Heart right ventricle (tissue), 16 donors: Measurements from ENCODE around the gene SPATA25. TPM values are rescaled to one million over a fixed set of nuclear protein-coding genes. Genes with fewer than 3 reads are reported as not detected.
"Not testable (repeated sequence)": the region's sequence is repeated elsewhere in the genome, so short reads cannot be mapped to it uniquely, and the experiment has no call there.

ENCODE experiments used
- ATAC-seq, 8 donors: fragments of 200-7000 bp; cut with Tn5 transposase; one replicate each; pipeline ENCODE4 v1.9.1; 2020; ENCODE audit warnings: mild to moderate bottlenecking in 8 of 8, moderate library complexity in 8 of 8, moderate number of reproducible peaks in 1 of 8
- DNase-seq, 2 donors: peaks; one replicate each; pipeline ENCODE4 v3.0.0-alpha.2; 2020
- H3K27ac ChIP-seq, 10 donors: fragments of 200-600 bp; sonication (generic) in 2 of 10; one replicate each; pipeline versions ENCODE4 v1.5.0 to v1.8.0; 2020 to 2022; ENCODE audit warnings: mild to moderate bottlenecking in 3 of 10
- H3K27me3 ChIP-seq, 7 donors: fragments of 200-600 bp; one replicate each; pipeline ENCODE4 v1.8.0; 2021 to 2022; ENCODE audit warnings: mild to moderate bottlenecking in 2 of 7
- H3K36me3 ChIP-seq, 9 donors: fragments of 200-600 bp; sonication (generic) in 1 of 9; one replicate each; pipeline versions ENCODE4 v1.5.0 to v1.8.0; 2020 to 2022; ENCODE audit warnings: mild to moderate bottlenecking in 2 of 9
- H3K4me1 ChIP-seq, 9 donors: fragments of 200-600 bp; sonication (generic) in 1 of 9; one replicate each; pipeline versions ENCODE4 v1.5.0 to v1.8.0; 2020 to 2022; ENCODE audit warnings: mild to moderate bottlenecking in 4 of 9
- H3K4me3 ChIP-seq, 10 donors: fragments of 200-600 bp; sonication (generic) in 2 of 10; one replicate each; pipeline versions ENCODE4 v1.5.0 to v1.8.0; 2020 to 2022; ENCODE audit warnings: mild to moderate bottlenecking in 7 of 10, moderate library complexity in 2 of 10
- H3K9me3 ChIP-seq, 11 donors: fragments of 200-600 bp in 10 of 11; sonication (generic) in 2 of 11; one replicate each; pipeline versions ENCODE4 v1.5.0 to v1.8.0; 2013 to 2022; ENCODE audit warnings: mild to moderate bottlenecking in 2 of 11, control low read depth in 1 of 11, moderate library complexity in 1 of 11
- WGBS, 2 donors: extraction: QIAGEN DNeasy Blood & Tissue Kit; methylation state at CpG; one replicate each; pipeline ENCODE4 v1.1.7; 2013; ENCODE audit warnings: inconsistent platforms in 1 of 2; 5-methylcytosine and 5-hydroxymethylcytosine counted together
- intact Hi-C, 10 donors: fragments of 100-400 bp; cut with DNase I; formaldehyde crosslinking; loops; one replicate each; pipeline versions ENCODE4 v1.11.1 to v1.14.2; 2022
- polyA plus RNA-seq, 2 donors: library from polyadenylated mRNA; stranded (reverse); fragments of 200-250 nt; gene quantifications; one replicate each; pipeline ENCODE4 v1.2.3, GENCODE V29; 2013
- total RNA-seq, 10 donors: library from RNA; stranded (reverse); fragmentation: NEBNext Ultra II Directional in 3 of 10; extraction: Animal tissue kit (Norgen Biotek cat#: 25700) in 3 of 10; gene quantifications; one replicate each; pipeline versions ENCODE4 v1.2.1 to v1.2.4, GENCODE V29; 2021 to 2023
- TF ChIP-seq, protein P1 (sequence below), 9 donors: fragments of 200-600 bp; sonication (generic) in 2 of 9; IDR thresholded peaks; one replicate each; pipeline versions ENCODE4 v1.5.0 to v1.8.0; 2021 to 2022; ENCODE audit warnings: antibody characterized with exemption in 9 of 9, mild to moderate bottlenecking in 5 of 9, moderate library complexity in 1 of 9
- donor health status: Arrhythmogenic right ventricular cardiomyopathy.
- donor health status: ischemic (EF 13 %, LVEDD 7.1; RV severe dilation, severe dysfunction).
- donor health status: healthy with polysubstance abuse.
- donor health status: DM: no; HTN: yes; CAD: no.
- donor health status: DM: no; HTN: no; CAD: no.
- donor health status: ischemic (EF 25% LVEDD 6.9; RV normal size, moderate dysfunction).
- donor health status: ischemic (EF 25% LVEDD 5.7; RV mildly dilated, moderate dysfunction).
- donor health status: healthy.
- donor health status: DM: yes; HTN: yes; CAD: no.
- donor health status: Ischemic cardiomyopathy.
- donor health status: ischemic (EF 35%, LVEDD 5.7; RV mildly dilated, moderate dysfunction).
- donor health status: nonischemic (EF 11% LVEDD 7.7; RV severe dilation, severe dysfunction).
- donor health status: DM: yes; HTN: yes; CAD: no.
- donor health status: PGD.
- donor health status: ischemic (EF 29% LVEDD 5.4; RV normal size, mild dysfunction).
- donor health status: nonischemic (EF 23%, LVEDD 6.1; RV moderate dilation, normal function).

Gene SPATA25
- total and polyA plus RNA-seq, 12 donors, result 0.65 to 4.3 (median 2.0) TPM

DNA sequence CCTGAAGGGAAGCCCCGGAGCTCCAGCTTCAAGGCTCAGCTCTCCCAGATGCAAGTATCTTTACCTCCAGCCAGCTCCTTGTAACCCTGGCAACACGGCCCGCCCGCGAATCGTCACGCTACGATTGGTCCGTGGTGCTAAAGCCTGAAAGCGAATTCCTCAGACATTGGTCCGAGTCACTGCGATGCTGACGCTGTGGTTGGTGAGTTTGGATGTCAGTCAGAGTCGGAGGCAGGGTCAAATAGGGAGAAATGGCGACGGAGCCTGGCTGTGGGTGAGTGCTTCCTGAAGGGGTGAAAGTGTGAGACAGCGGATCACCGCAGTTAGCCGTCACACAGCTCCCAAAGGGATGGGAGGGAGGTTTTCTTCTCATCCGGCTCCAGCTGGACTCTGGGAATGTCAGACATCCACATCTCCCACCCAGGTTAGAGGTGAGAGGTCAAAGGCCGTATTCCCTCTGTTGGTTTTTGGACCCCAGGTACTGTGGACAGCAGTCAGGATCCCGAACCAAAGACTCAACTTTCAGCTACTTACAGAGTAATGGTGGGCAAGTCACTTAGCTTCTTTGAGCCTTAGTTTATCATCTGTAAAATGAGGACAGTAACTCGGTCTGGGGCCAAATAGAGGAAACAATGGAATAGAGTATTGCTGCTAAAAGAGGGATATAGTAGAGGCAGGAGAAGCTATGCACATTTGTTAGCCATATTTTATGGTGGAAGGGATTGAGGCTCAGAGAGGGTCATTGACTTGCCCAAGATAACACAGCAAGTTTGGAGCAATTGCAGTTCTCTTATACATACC lies 6.2 kb downstream of the SPATA25 start, which contains the start of gene ZSWIM1:
ZSWIM1 (plus strand) TSS at position 240 of the 801 bp plus-strand sequence. CDS start 1,366 bp downstream, outside the sequence.
- Histone ChIP-seq H3K36me3 (peaks cover 0 to 74% (median 28%) of the 10 kb centered on the region in 9 donors), H3K4me3 (peak within 1 kb of the TSS; percentile 57 to 79 (median 68)), H3K27ac (peak within 1 kb of the TSS; percentile 47 to 90 (median 83)), H3K27me3 (no peaks in the 10 kb centered on the region), H3K9me3 (no peaks in the 10 kb centered on the region), H3K4me1 (peaks cover 0 to 31% (median 21%) of the 10 kb centered on the region in 9 donors)
- ATAC-seq (peak; percentile 95 to 99 (median 98)), DNase-seq (peak; percentile 99)
- TF ChIP-seq, protein P1, sequence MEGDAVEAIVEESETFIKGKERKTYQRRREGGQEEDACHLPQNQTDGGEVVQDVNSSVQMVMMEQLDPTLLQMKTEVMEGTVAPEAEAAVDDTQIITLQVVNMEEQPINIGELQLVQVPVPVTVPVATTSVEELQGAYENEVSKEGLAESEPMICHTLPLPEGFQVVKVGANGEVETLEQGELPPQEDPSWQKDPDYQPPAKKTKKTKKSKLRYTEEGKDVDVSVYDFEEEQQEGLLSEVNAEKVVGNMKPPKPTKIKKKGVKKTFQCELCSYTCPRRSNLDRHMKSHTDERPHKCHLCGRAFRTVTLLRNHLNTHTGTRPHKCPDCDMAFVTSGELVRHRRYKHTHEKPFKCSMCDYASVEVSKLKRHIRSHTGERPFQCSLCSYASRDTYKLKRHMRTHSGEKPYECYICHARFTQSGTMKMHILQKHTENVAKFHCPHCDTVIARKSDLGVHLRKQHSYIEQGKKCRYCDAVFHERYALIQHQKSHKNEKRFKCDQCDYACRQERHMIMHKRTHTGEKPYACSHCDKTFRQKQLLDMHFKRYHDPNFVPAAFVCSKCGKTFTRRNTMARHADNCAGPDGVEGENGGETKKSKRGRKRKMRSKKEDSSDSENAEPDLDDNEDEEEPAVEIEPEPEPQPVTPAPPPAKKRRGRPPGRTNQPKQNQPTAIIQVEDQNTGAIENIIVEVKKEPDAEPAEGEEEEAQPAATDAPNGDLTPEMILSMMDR (IDR thresholded peaks at IDR 0.05), result no peak
- intact Hi-C loops, result loop anchor here in 3 of 10 donors (10.0 kb wide), 3 partner anchors 46 to 84 kb away; partner anchors contain the start of gene SNX21 (in 1 of the 3)
- WGBS, 2 donors, result 0 to 1% methylated on average over 23 of the region's 23 CpGs

DNA sequence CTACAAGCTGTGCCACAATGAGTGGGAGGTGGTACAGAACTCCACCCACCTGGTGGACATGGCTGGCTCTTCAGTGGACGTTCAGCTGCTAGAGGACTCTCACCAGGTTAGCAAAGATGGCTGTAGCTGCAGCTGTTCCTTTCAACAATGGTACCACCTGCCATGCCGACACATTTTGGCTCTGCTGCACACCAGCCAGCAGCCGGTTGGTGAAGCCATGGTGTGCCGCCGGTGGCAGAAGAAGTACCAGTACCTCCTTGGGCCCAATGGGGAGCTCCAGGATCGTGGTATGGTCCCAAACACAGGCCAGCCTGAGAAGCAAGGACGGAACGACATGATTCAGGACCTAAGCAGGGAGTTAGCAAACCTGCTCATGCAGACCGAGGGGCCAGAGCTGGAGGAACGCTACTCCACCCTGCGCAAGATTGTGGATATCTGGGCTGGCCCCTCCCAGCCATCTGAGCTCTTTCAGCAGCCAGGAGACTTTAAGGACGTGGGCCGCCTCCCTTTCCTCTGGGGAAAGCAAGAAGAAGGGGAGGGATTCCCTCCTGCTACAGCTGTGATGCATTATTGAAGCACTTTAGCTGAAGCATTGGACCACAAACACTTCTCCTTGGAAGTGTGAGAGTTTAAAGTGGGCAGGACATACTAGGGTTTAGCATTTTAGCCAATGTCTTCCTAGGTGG lies 9.2 kb downstream of the SPATA25 start:
- no peaks in the 10 kb centered on the region for H3K27me3 ChIP-seq
- TF ChIP-seq, protein P1 (IDR thresholded peaks at IDR 0.05), result no peak

DNA sequence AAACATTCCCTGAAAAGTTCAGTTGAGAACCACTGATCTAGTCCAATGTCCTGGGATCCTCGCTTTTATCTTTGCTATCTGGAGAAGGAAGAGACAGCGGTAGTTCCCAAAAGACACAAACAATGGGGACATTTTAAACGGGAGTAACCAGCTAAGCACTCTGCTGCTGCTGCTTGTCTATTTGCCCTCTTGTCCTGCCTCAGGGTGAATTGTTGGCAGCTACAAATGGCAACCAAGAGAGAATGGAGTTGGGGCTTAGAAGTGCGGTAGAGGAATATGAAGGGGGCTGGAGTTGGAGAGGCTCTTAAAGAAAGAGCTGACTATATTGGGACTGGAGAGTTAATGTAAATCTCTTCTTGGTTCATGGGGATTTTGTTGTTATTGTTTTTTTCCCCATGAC lies 12.8 kb downstream of the SPATA25 start:
- Histone ChIP-seq H3K27ac (no peak overlapping the region), H3K4me1 (no peaks in the 10 kb centered on the region), H3K27me3 (no peaks in the 10 kb centered on the region), H3K36me3 (peaks cover 0 to 42% (median 14%) of the 10 kb centered on the region in 9 donors), H3K9me3 (no peaks in the 10 kb centered on the region), H3K4me3 (no peak overlapping the region)
- 71 to 74% methylated on average over 4 of the region's 4 CpGs for WGBS, 2 donors
- TF ChIP-seq, protein P1 (IDR thresholded peaks at IDR 0.05), result no peak
- intact Hi-C loops, result no loop called here
- DNase-seq, result no peak
- no peak for ATAC-seq

More for the DNA sequence above, 9.2 kb downstream of the SPATA25 start:
- intact Hi-C loops, result no loop called here
- Histone ChIP-seq H3K4me3 (no peak overlapping the region), H3K9me3 (no peaks in the 10 kb centered on the region), H3K36me3 (peaks cover 0 to 47% (median 23%) of the 10 kb centered on the region in 9 donors), H3K27ac (peak overlapping the region in 2 of 10 donors; percentile 2 to 33), H3K4me1 (peaks cover 0 to 21% (median 14%) of the 10 kb centered on the region in 9 donors)
- ATAC-seq, result peak in 2 of 8 donors; percentile 30 to 38
- 77 to 80% methylated on average over 13 of the region's 13 CpGs for WGBS, 2 donors
- DNase-seq, result no peak

DNA sequence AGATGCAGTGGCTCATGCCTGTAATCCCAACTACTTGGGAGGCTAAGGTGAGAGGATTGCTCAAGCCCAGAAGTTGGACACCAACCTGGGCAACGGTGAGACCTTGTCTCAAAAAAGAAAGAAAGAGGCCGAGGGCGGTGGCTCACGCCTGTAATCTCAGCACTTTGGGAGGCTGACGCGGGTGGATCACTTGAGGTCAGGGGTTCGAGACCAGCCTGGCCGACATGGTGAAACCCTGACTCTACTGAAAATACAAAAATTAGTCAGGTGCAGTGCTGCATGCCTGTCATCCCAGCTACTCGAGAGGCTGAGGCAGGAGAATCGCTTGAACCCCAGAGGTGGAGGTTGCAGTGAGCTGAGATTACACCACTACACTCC lies 13.3 kb downstream of the SPATA25 start:
- ATAC-seq, result not testable (repeated sequence)
- 94 to 96% methylated on average over 10 of the region's 10 CpGs for WGBS, 2 donors

More for the DNA sequence above, 13.3 kb downstream of the SPATA25 start:
- H3K27ac ChIP-seq, H3K4me3 ChIP-seq, H3K4me1 ChIP-seq, DNase-seq, intact Hi-C loops, H3K9me3 ChIP-seq, H3K27me3 ChIP-seq: not testable (repeated sequence)
- H3K36me3 ChIP-seq, result peaks cover 0 to 38% (median 14%) of the 10 kb centered on the region in 9 donors
